ENCODE measurements around the gene NCOR2. TPM values are rescaled to one million over a fixed set of nuclear protein-coding genes. Genes with fewer than 3 reads are reported as not detected.

The NCOR2 gene
- total RNA-seq, 1 donor from 2014 or later: 336 TPM

- Mint-ChIP-seq H3K4me3 (no peak overlapping the region), H3K27ac (peak overlapping the region; percentile 94), H3K9me3 (no peaks in the 10 kb centered on the region), H3K36me3 (no peaks in the 10 kb centered on the region), H3K27me3 (ENCODE audit: low read depth) (no peaks in the 10 kb centered on the region), H3K4me1 (peaks cover 69% of the 10 kb centered on the region)
- no peak for TF ChIP-seq CTCF (IDR thresholded peaks at IDR 0.05; ENCODE audit: unreplicated experiment)
- no peak for DNase-seq (ENCODE audit: low spot score in 2 of 2, unreplicated experiment in 2 of 2)
Observed at GRCh38 chr12:124608450-124608870, 41.0 kb upstream of the NCOR2 start.

GRCh38 chr12:124607681-124608425 is 40.4 kb upstream of the NCOR2 start:
- H3K4me1 Mint-ChIP-seq: peaks cover 69% of the 10 kb centered on the region
- no peaks in the 10 kb centered on the region for H3K36me3 Mint-ChIP-seq
- H3K9me3 Mint-ChIP-seq: no peaks in the 10 kb centered on the region
- no peaks in the 10 kb centered on the region for H3K27me3 Mint-ChIP-seq (ENCODE audit: low read depth)
- no peak for TF ChIP-seq CTCF (IDR thresholded peaks at IDR 0.05; ENCODE audit: unreplicated experiment)
- peak overlapping the region; percentile 94 for H3K27ac Mint-ChIP-seq
- H3K4me3 Mint-ChIP-seq: no peak overlapping the region
- no peak for DNase-seq (ENCODE audit: low spot score in 2 of 2, unreplicated experiment in 2 of 2)

DNA sequence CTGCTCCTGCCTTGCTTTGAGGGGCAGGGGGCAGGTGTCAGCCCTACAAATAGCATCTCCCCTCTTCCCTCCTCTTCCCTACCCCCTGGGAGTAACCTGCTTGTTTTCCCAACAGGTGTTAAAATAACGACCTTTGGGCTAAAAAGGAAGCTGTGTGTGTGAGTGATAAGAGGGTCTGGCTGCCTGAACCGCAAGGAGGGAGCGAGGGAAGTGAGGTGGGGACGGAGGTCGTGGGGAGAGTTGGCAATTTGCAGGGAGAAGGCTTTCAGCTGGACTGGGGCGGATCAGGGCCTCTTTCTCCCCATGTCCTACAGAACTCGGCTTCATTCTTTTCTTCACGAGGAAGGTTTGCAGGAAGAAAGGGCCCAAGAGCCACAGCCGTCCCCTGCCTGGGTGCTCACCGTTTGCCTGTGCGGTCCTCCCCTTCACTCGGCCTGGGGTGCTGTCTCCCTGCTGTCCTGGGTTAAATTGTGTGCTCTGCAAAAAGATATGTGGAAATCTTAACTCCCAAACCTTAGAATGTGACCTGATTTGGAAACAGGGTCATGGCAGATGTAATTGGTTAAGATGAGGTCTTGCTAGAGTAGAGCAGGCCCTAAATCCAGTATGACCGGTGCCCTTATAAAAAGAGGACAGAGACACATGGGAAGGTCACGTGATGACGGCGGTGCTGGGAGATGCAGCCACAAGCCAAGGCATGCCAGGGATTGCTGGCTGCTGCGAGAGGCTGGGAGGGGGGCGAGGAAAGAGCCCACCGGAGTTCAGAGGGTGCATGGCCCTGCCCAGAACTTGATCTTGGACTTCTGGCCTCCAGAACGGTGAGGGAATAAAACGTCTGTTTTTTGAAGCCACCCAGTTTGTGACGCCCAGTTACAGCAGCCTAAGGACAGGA is 38.7 kb upstream of the NCOR2 start:
- H3K27ac Mint-ChIP-seq: peak overlapping the region; percentile 47
- peaks cover 67% of the 10 kb centered on the region for H3K4me1 Mint-ChIP-seq
- no peaks in the 10 kb centered on the region for H3K9me3 Mint-ChIP-seq
- H3K4me3 Mint-ChIP-seq: no peak overlapping the region
- no peaks in the 10 kb centered on the region for H3K27me3 Mint-ChIP-seq (ENCODE audit: low read depth)
- H3K36me3 Mint-ChIP-seq: no peaks in the 10 kb centered on the region
- no peak for TF ChIP-seq CTCF (IDR thresholded peaks at IDR 0.05; ENCODE audit: unreplicated experiment)
- DNase-seq (ENCODE audit: low spot score in 2 of 2, unreplicated experiment in 2 of 2): no peak

GRCh38 chr12:124605150-124605882 is 37.9 kb upstream of the NCOR2 start:
- TF ChIP-seq CTCF (IDR thresholded peaks at IDR 0.05; ENCODE audit: unreplicated experiment): no peak
- Mint-ChIP-seq H3K27ac (no peak overlapping the region), H3K9me3 (no peaks in the 10 kb centered on the region), H3K4me1 (peaks cover 67% of the 10 kb centered on the region), H3K36me3 (no peaks in the 10 kb centered on the region), H3K27me3 (ENCODE audit: low read depth) (no peaks in the 10 kb centered on the region), H3K4me3 (no peak overlapping the region)
- DNase-seq (ENCODE audit: low spot score in 2 of 2, unreplicated experiment in 2 of 2): no peak

DNA sequence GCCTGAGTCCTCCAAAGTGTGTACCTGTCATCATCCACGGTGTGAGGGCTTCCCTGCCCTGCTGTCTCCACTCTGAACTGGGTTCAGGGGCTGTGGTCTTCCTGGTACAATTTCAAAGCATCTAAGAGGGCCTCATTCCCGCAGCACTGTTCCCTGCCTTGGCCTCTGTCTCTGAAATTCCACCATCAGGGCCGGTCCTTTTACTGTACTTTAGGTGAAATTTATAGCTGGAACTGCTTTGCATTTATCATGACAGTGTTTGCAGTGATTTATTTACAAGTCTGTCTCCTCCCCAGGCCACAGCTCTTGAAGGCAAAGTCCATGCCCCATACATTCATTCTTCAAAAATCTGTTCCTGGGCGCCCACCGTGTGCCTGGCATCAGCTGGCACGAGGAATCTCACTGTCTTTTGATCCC is 36.9 kb upstream of the NCOR2 start:
- peaks cover 61% of the 10 kb centered on the region for H3K4me1 Mint-ChIP-seq
- H3K27ac Mint-ChIP-seq: peak overlapping the region; percentile 95
- TF ChIP-seq CTCF (IDR thresholded peaks at IDR 0.05; ENCODE audit: unreplicated experiment): no peak
- peaks cover 1% of the 10 kb centered on the region for H3K9me3 Mint-ChIP-seq
- H3K4me3 Mint-ChIP-seq: peak overlapping the region; percentile 24
- DNase-seq (ENCODE audit: low spot score in 2 of 2, unreplicated experiment in 2 of 2): no peak
- H3K36me3 Mint-ChIP-seq: no peaks in the 10 kb centered on the region
- no peaks in the 10 kb centered on the region for H3K27me3 Mint-ChIP-seq (ENCODE audit: low read depth)
